ENCODE results near the gene KRT35. TPM values are rescaled to one million over a fixed set of nuclear protein-coding genes. Genes with fewer than 3 reads are reported as not detected.

The KRT35 gene
- total RNA-seq, 4 donors from 2014 or later, result not detected

DNA sequence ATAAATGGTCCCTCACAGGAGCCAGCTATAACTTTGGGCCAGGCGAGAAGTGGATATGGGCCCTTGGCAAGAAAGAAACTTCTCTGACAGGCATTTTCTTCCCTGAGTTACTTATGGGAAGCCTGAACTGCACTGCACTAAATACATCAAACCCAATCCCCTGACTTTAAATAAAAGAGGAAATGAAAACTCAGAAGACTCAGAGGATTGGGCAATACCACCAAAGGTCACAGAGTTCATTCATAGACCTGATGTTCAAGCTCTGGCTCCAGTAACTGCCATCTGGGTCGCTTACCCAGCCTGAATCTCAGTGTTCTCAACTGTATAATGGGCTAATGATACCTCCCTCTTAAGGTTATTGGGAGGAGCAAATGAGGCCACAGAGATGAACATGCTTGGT is 815 bp downstream of the KRT35 start:
- H3K36me3 ChIP-seq, result no peaks in the 10 kb centered on the region
- no peak overlapping the region for H3K4me3 ChIP-seq
- WGBS, result 58% methylated on average over 1 of the region's 2 CpGs
- no peaks in the 10 kb centered on the region for H3K4me1 ChIP-seq
- no peaks in the 10 kb centered on the region for H3K27me3 ChIP-seq
- H3K9me3 ChIP-seq, result no peaks in the 10 kb centered on the region
- no peak for DNase-seq (ENCODE audit: extremely low spot score)
- intact Hi-C loops (cut with DNase I), result no loop called here
- no peak overlapping the region for H3K27ac ChIP-seq (replicated peaks in 1 of 4)
- TF ChIP-seq EP300 (IDR thresholded peaks at IDR 0.05), result no peak
- no peak for TF ChIP-seq POLR2A (IDR thresholded peaks at IDR 0.05; ENCODE audit: low read depth)
- no peak for TF ChIP-seq CTCF (IDR thresholded peaks at IDR 0.05)
- TF ChIP-seq POLR2AphosphoS5 (IDR thresholded peaks at IDR 0.05), result no peak

GRCh38 chr17:41478237-41478636 is 2.7 kb downstream of the KRT35 start:
- no peak for DNase-seq (ENCODE audit: extremely low spot score)
- no peaks in the 10 kb centered on the region for H3K27me3 ChIP-seq
- 87% methylated on average over 3 of the region's 8 CpGs for WGBS

DNA sequence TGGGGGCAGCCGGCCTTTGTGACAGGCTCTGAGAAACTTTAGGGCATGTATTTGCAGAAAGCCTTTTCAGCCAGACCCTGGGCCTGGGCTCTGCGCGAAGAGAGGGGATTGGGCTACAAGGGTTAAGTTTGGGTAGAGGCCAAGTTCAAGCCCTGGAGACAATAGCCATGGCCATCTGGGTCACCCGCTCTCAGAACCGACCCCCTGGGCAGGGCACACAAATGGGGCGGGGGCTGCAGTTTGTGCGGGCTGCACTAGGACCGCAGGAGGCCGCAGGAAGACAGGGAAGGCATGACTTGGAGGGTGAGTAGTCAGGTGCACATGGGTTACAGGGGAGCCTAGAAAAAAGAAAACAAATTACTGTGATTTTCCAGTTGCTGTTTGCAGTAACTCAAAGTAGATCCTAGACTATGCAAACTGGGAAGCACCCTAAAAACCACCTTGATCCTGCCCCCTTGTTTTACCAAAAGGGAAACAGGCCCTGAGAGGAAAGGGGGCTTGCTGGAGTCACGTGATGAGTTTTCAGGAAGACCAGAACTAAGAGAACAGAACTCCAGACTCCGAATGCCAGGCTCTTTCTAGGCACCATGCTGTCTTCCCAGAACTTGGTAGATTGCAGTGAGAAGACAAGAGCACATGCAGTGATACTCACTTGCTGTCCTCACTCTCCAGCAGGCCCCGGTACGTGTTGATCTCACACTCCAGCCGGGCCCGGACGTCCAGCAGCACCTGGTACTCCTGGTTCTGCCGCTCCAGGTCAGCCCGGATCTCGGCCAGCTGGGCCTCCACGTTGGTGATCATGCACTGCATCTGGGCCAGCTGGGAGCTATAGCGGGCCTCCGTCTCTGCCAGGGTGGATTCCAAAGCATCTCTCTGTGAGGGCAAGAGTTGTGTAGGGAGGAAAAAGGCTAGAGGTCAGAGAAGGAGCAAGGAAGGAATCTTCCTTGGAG is 3.8 kb downstream of the KRT35 start:
- Histone ChIP-seq H3K27ac (replicated peaks in 1 of 4) (no peak overlapping the region), H3K4me1 (no peaks in the 10 kb centered on the region), H3K9me3 (peaks cover 0 to under 1% (median 0%) of the 10 kb centered on the region in 4 donors), H3K27me3 (no peaks in the 10 kb centered on the region), H3K4me3 (no peak overlapping the region), H3K36me3 (no peaks in the 10 kb centered on the region)
- 91% methylated on average over 22 of the region's 22 CpGs for WGBS
- TF ChIP-seq EP300 (IDR thresholded peaks at IDR 0.05) (no peak), POLR2A (IDR thresholded peaks at IDR 0.05; ENCODE audit: low read depth) (no peak), POLR2AphosphoS5 (IDR thresholded peaks at IDR 0.05) (no peak), CTCF (IDR thresholded peaks at IDR 0.05) (no peak)
- DNase-seq (ENCODE audit: extremely low spot score), result no peak
- intact Hi-C loops (cut with DNase I), result no loop called here

More at GRCh38 chr17:41478237-41478636, 2.7 kb downstream of the KRT35 start:
- H3K36me3 ChIP-seq, result no peaks in the 10 kb centered on the region
- intact Hi-C loops (cut with DNase I), result no loop called here
- H3K4me3 ChIP-seq, result no peak overlapping the region
- no peak overlapping the region for H3K27ac ChIP-seq (replicated peaks in 1 of 4)
- H3K4me1 ChIP-seq, result no peaks in the 10 kb centered on the region
- TF ChIP-seq POLR2A (IDR thresholded peaks at IDR 0.05; ENCODE audit: low read depth), result no peak
- TF ChIP-seq CTCF (IDR thresholded peaks at IDR 0.05), result no peak
- TF ChIP-seq EP300 (IDR thresholded peaks at IDR 0.05), result no peak
- TF ChIP-seq POLR2AphosphoS5 (IDR thresholded peaks at IDR 0.05), result no peak
- H3K9me3 ChIP-seq, result no peaks in the 10 kb centered on the region

GRCh38 chr17:41475421-41475820 is 5.5 kb downstream of the KRT35 start:
- Histone ChIP-seq H3K27me3 (no peaks in the 10 kb centered on the region), H3K27ac (replicated peaks in 1 of 4) (no peak overlapping the region), H3K4me1 (no peaks in the 10 kb centered on the region), H3K4me3 (no peak overlapping the region), H3K9me3 (peaks cover 0 to 8% (median 7%) of the 10 kb centered on the region in 4 donors), H3K36me3 (no peaks in the 10 kb centered on the region)
- intact Hi-C loops (cut with DNase I), result no loop called here
- TF ChIP-seq POLR2A (IDR thresholded peaks at IDR 0.05; ENCODE audit: low read depth) (no peak), POLR2AphosphoS5 (IDR thresholded peaks at IDR 0.05) (no peak), CTCF (IDR thresholded peaks at IDR 0.05) (no peak), EP300 (IDR thresholded peaks at IDR 0.05) (no peak)
- 98% methylated on average over 4 of the region's 4 CpGs for WGBS
- no peak for DNase-seq (ENCODE audit: extremely low spot score)

Measured in esophagus muscularis mucosa (tissue), 4 donors.